Transverse colon (tissue), 3 donors: Measurements from ENCODE around the gene PNKP.

ENCODE experiments used
- POLR2A ChIP-seq: fragments of 450-650 bp; IDR thresholded peaks from one replicate; pipeline ENCODE4 v1.6.1; 2016; ENCODE audit warnings: antibody characterized with exemption, mild to moderate bottlenecking, moderate library complexity
- POLR2AphosphoS5 ChIP-seq, 3 donors: sonication (generic); formaldehyde crosslinking; IDR thresholded peaks; one replicate each; pipeline ENCODE4 v1.6.1; 2016; ENCODE audit warnings: antibody characterized with exemption in 3 of 3

DNA sequence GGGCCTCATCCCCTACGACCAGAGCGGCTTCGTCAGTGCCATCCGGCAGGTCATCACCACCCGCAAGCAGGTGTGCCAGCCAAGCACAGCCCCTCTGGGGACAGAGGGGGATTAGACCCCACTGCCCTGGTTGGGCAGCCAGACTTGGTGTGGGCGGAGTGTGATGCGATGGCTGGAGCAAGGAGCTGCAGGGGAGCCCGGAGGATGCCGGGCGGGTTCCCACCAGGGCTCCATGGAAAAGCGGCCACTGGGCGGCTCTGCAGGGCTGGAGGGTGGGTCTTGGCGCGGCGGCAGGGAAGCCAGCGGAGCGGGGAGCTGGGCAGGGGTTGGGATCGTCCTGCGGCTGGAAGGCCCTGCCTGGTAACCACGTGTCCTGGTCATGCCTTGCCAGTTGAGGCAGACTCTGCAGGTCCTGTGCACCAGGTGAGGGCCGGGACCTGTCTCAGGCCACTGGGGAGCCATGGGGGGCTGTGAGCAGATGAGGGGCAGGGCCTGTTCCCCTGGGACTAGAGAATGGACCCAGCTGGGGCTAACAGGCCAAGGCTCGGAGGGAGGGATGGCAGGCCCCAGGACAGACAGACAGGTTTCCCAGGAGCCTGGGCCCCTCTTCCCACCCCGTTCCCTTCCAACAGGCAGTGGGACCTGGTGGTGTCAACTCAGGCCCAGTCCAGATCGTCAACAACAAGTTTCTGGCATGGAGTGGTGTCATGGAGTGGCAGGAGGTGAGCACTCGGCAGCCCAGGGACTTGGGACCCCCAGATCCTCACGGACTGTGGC lies 10.1 kb downstream of the PNKP start:
- TF ChIP-seq POLR2A: no peak
- peak in 1 of 3 donors; percentile 2 for TF ChIP-seq POLR2AphosphoS5 (IDR thresholded peaks at IDR 0.05)
